ENCODE data around the gene LCOR. TPM values are rescaled to one million over a fixed set of nuclear protein-coding genes. Genes with fewer than 3 reads are reported as not detected.

LCOR gene
- total RNA-seq, 1 donor from 2014 or later = 35.3 TPM

DNA sequence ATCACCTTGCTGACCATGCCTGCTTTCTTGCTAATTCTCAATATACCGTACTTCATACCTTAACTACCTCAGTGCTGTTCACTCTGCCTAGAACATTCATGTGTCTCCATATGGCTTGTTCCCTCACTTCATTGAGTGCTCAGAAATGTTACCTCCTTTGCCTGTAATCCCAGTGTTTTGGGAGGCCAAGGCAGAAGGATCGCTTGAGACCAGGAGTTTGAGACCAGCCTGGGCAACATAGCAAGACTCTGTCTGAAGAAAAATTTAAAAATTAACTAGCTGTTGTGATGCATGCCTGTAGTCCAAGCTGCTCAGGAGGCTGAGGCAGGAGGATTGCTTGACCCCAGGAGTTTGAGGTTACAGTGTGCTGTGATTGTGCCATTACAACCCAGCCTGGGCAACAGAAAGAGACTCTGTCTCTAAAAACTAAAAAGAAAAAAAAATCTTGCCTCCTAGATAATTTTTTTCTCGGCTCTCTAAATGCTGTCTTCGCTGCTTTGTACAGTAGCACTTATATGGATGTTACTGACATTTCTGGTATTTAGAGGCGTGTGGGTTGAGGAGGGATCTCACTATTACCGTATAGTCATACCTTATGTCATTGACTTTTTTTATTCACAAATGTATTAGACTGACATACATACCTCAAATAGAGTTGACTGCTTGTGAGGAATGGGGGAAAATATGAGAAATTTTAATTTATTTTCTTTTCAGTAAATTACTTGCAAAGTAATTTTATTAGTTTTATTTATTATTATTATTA lies 63.7 kb downstream of the LCOR start:
- H3K27me3 Mint-ChIP-seq (ENCODE audit: insufficient read depth, low read depth) = no peaks in the 10 kb centered on the region
- Histone ChIP-seq H3K4me1 (peaks cover 8% of the 10 kb centered on the region), H3K9ac (no peak overlapping the region), H3K27ac (no peak overlapping the region), H3K36me3 (no peaks in the 10 kb centered on the region), H3K4me3 (no peak overlapping the region), H3K27me3 (no peaks in the 10 kb centered on the region), H3K9me3 (ENCODE audit: low read depth) (no peaks in the 10 kb centered on the region), H3F3A (ENCODE audit: low read depth) (peaks cover 14% of the 10 kb centered on the region), H3K79me2 (ENCODE audit: low read depth) (peaks cover 100% of the 10 kb centered on the region), H4K20me1 (ENCODE audit: low read depth) (peaks cover 44% of the 10 kb centered on the region), H3K4me2 (no peak overlapping the region), H2AFZ (replicated peaks) (no peak overlapping the region)
- no peak overlapping the region for H3K4me3 Mint-ChIP-seq
- no peak overlapping the region for H3K27ac Mint-ChIP-seq
- H3K4me1 Mint-ChIP-seq = no peaks in the 10 kb centered on the region
- H3K36me3 Mint-ChIP-seq = peaks cover 37% of the 10 kb centered on the region
- TF ChIP-seq EZH2phosphoT487 (IDR thresholded peaks at IDR 0.05) (no peak), EZH2 (IDR thresholded peaks at IDR 0.05) (no peak)
- TF ChIP-seq, protein P1, sequence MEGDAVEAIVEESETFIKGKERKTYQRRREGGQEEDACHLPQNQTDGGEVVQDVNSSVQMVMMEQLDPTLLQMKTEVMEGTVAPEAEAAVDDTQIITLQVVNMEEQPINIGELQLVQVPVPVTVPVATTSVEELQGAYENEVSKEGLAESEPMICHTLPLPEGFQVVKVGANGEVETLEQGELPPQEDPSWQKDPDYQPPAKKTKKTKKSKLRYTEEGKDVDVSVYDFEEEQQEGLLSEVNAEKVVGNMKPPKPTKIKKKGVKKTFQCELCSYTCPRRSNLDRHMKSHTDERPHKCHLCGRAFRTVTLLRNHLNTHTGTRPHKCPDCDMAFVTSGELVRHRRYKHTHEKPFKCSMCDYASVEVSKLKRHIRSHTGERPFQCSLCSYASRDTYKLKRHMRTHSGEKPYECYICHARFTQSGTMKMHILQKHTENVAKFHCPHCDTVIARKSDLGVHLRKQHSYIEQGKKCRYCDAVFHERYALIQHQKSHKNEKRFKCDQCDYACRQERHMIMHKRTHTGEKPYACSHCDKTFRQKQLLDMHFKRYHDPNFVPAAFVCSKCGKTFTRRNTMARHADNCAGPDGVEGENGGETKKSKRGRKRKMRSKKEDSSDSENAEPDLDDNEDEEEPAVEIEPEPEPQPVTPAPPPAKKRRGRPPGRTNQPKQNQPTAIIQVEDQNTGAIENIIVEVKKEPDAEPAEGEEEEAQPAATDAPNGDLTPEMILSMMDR (IDR thresholded peaks at IDR 0.05) = no peak
- no peak for DNase-seq (ENCODE audit: low spot score)
- H3K9me3 Mint-ChIP-seq = peaks cover 20% of the 10 kb centered on the region

GRCh38 chr10:96896884-96897589 lies 64.9 kb downstream of the LCOR start:
- Histone ChIP-seq H3K4me2 (no peak overlapping the region), H3K27ac (no peak overlapping the region), H3K79me2 (ENCODE audit: low read depth) (peaks cover 100% of the 10 kb centered on the region), H3K4me3 (no peak overlapping the region), H3K9ac (peak overlapping the region; percentile 35), H3K9me3 (ENCODE audit: low read depth) (no peaks in the 10 kb centered on the region), H4K20me1 (ENCODE audit: low read depth) (peaks cover 46% of the 10 kb centered on the region), H3F3A (ENCODE audit: low read depth) (peaks cover 14% of the 10 kb centered on the region), H3K4me1 (peaks cover 8% of the 10 kb centered on the region), H3K36me3 (no peaks in the 10 kb centered on the region), H3K27me3 (no peaks in the 10 kb centered on the region), H2AFZ (replicated peaks) (no peak overlapping the region)
- no peaks in the 10 kb centered on the region for H3K4me1 Mint-ChIP-seq
- peaks cover 17% of the 10 kb centered on the region for H3K9me3 Mint-ChIP-seq
- H3K4me3 Mint-ChIP-seq = no peak overlapping the region
- H3K27ac Mint-ChIP-seq = no peak overlapping the region
- H3K36me3 Mint-ChIP-seq = peaks cover 35% of the 10 kb centered on the region
- TF ChIP-seq EZH2phosphoT487 (IDR thresholded peaks at IDR 0.05) (no peak), EZH2 (IDR thresholded peaks at IDR 0.05) (no peak)
- TF ChIP-seq, protein P1 (IDR thresholded peaks at IDR 0.05) = no peak
- no peaks in the 10 kb centered on the region for H3K27me3 Mint-ChIP-seq (ENCODE audit: insufficient read depth, low read depth)
- DNase-seq (ENCODE audit: low spot score) = no peak

- Histone ChIP-seq H3K36me3 (no peaks in the 10 kb centered on the region), H3K9ac (no peak overlapping the region), H3F3A (ENCODE audit: low read depth) (peaks cover 26% of the 10 kb centered on the region), H3K4me1 (peaks cover 28% of the 10 kb centered on the region), H3K27me3 (no peaks in the 10 kb centered on the region), H3K4me2 (no peak overlapping the region), H3K27ac (peak overlapping the region; percentile 87), H3K79me2 (ENCODE audit: low read depth) (peaks cover 100% of the 10 kb centered on the region), H3K4me3 (no peak overlapping the region), H2AFZ (replicated peaks) (no peak overlapping the region), H4K20me1 (ENCODE audit: low read depth) (peaks cover 55% of the 10 kb centered on the region), H3K9me3 (ENCODE audit: low read depth) (no peaks in the 10 kb centered on the region)
- Mint-ChIP-seq H3K4me1 (peaks cover 7% of the 10 kb centered on the region), H3K9me3 (peaks cover 12% of the 10 kb centered on the region), H3K36me3 (peaks cover 19% of the 10 kb centered on the region), H3K27me3 (ENCODE audit: insufficient read depth, low read depth) (no peaks in the 10 kb centered on the region), H3K27ac (no peak overlapping the region), H3K4me3 (no peak overlapping the region)
- TF ChIP-seq, protein P1 (IDR thresholded peaks at IDR 0.05) = no peak
- no peak for TF ChIP-seq EZH2phosphoT487 (IDR thresholded peaks at IDR 0.05)
- no peak for TF ChIP-seq EZH2 (IDR thresholded peaks at IDR 0.05)
- DNase-seq (ENCODE audit: low spot score) = no peak
These were observed 70.0 kb downstream of the LCOR start for GRCh38 chr10:96902117-96902516.

Data from neural progenitor cell (in vitro differentiated cells).